ENCODE measurements around the gene C7orf57. TPM values are rescaled to one million over a fixed set of nuclear protein-coding genes. Genes with fewer than 3 reads are reported as not detected.

Gene C7orf57
- total RNA-seq, 1 donor from 2014 or later, result not detected

DNA sequence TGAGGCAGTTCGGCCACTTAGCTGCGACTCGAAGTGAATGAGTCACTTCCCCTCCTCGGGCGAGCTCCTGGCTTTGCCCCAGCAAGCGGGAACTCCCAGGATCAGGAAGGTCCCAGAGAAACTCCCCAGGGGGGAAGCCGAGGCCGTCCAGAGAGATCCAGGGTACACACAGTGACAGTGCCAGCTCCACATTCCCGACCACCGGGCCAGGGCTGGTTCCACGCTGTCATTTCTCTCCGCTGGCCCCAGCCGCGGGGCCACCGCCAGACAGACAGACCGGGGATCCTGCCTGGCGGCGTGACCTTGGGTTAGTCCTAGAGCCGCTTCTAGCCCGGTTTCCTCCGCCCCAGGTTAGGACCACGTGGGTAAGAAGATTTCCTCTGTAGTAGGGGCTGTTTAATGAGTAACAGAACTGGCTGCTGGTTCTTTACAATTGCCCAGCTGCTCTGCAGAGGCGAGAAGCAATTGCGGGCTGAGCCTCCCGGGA lies 53.3 kb downstream of the C7orf57 start:
- Histone ChIP-seq H4K20me1 (ENCODE audit: low read depth) (no peaks in the 10 kb centered on the region), H3K27ac (no peak overlapping the region), H3K9me3 (ENCODE audit: low read depth) (no peaks in the 10 kb centered on the region), H2AFZ (replicated peaks) (peak overlapping the region; percentile 74), H3K9ac (no peak overlapping the region), H3K4me3 (peak overlapping the region; percentile 73), H3K27me3 (peaks cover 6% of the 10 kb centered on the region), H3K79me2 (ENCODE audit: low read depth) (no peaks in the 10 kb centered on the region), H3K4me2 (peak overlapping the region; percentile 86), H3F3A (ENCODE audit: low read depth) (peaks cover 42% of the 10 kb centered on the region), H3K36me3 (no peaks in the 10 kb centered on the region), H3K4me1 (peaks cover 15% of the 10 kb centered on the region)
- H3K4me1 Mint-ChIP-seq, result peaks cover 25% of the 10 kb centered on the region
- H3K27me3 Mint-ChIP-seq (ENCODE audit: insufficient read depth, low read depth), result peaks cover 3% of the 10 kb centered on the region
- DNase-seq (ENCODE audit: low spot score), result peak; percentile 70
- no peak overlapping the region for H3K27ac Mint-ChIP-seq
- H3K36me3 Mint-ChIP-seq, result peaks cover 7% of the 10 kb centered on the region
- no peaks in the 10 kb centered on the region for H3K9me3 Mint-ChIP-seq
- no peak for TF ChIP-seq EZH2 (IDR thresholded peaks at IDR 0.05)
- TF ChIP-seq, protein P1, sequence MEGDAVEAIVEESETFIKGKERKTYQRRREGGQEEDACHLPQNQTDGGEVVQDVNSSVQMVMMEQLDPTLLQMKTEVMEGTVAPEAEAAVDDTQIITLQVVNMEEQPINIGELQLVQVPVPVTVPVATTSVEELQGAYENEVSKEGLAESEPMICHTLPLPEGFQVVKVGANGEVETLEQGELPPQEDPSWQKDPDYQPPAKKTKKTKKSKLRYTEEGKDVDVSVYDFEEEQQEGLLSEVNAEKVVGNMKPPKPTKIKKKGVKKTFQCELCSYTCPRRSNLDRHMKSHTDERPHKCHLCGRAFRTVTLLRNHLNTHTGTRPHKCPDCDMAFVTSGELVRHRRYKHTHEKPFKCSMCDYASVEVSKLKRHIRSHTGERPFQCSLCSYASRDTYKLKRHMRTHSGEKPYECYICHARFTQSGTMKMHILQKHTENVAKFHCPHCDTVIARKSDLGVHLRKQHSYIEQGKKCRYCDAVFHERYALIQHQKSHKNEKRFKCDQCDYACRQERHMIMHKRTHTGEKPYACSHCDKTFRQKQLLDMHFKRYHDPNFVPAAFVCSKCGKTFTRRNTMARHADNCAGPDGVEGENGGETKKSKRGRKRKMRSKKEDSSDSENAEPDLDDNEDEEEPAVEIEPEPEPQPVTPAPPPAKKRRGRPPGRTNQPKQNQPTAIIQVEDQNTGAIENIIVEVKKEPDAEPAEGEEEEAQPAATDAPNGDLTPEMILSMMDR (IDR thresholded peaks at IDR 0.05), result no peak
- TF ChIP-seq EZH2phosphoT487 (IDR thresholded peaks at IDR 0.05), result no peak
- peak overlapping the region; percentile 91 for H3K4me3 Mint-ChIP-seq

- H3K4me2 ChIP-seq, result peak within 1 kb of the TSS; percentile 86
- Mint-ChIP-seq H3K27ac (no peak within 1 kb of the TSS), H3K4me3 (peak within 1 kb of the TSS; percentile 91), H3K36me3 (peaks cover 10% of the 10 kb centered on the region), H3K27me3 (ENCODE audit: insufficient read depth, low read depth) (peaks cover 3% of the 10 kb centered on the region), H3K9me3 (no peaks in the 10 kb centered on the region), H3K4me1 (peaks cover 25% of the 10 kb centered on the region)
- H3K4me1 ChIP-seq, result peaks cover 15% of the 10 kb centered on the region
- H3K79me2 ChIP-seq (ENCODE audit: low read depth), result no peaks in the 10 kb centered on the region
- H3K27ac ChIP-seq, result no peak within 1 kb of the TSS
- peak within 1 kb of the TSS; percentile 73 for H3K4me3 ChIP-seq
- H3F3A ChIP-seq (ENCODE audit: low read depth), result peaks cover 42% of the 10 kb centered on the region
- H3K9ac ChIP-seq, result no peak within 1 kb of the TSS
- H4K20me1 ChIP-seq (ENCODE audit: low read depth), result no peaks in the 10 kb centered on the region
- H2AFZ ChIP-seq (replicated peaks), result peak within 1 kb of the TSS; percentile 92
- no peaks in the 10 kb centered on the region for H3K36me3 ChIP-seq
- TF ChIP-seq EZH2 (IDR thresholded peaks at IDR 0.05) (no peak), EZH2phosphoT487 (IDR thresholded peaks at IDR 0.05) (peak; percentile 54)
- TF ChIP-seq, protein P1 (IDR thresholded peaks at IDR 0.05), result no peak
- peak; percentile 93 for DNase-seq (ENCODE audit: low spot score)
- no peaks in the 10 kb centered on the region for H3K9me3 ChIP-seq (ENCODE audit: low read depth)
- peaks cover 6% of the 10 kb centered on the region for H3K27me3 ChIP-seq
Observed at GRCh38 chr7:48089046-48090003, 54.0 kb downstream of the C7orf57 start, which contains the start of gene UPP1. TSS of gene UPP1 (plus strand) at chr7:48089265. CDS start at chr7:48094784, 5,519 bp downstream.

GRCh38 chr7:48090095-48090805 lies 54.9 kb downstream of the C7orf57 start:
- H3K9me3 Mint-ChIP-seq, result no peaks in the 10 kb centered on the region
- DNase-seq (ENCODE audit: low spot score), result peak; percentile 83
- Histone ChIP-seq H4K20me1 (ENCODE audit: low read depth) (no peaks in the 10 kb centered on the region), H3K27ac (no peak overlapping the region), H3K4me3 (peak overlapping the region; percentile 73), H3K4me1 (peaks cover 15% of the 10 kb centered on the region), H3K36me3 (no peaks in the 10 kb centered on the region), H3K9me3 (ENCODE audit: low read depth) (no peaks in the 10 kb centered on the region), H3K9ac (no peak overlapping the region), H3K27me3 (peaks cover 6% of the 10 kb centered on the region), H3K79me2 (ENCODE audit: low read depth) (no peaks in the 10 kb centered on the region), H3F3A (ENCODE audit: low read depth) (peaks cover 42% of the 10 kb centered on the region), H2AFZ (replicated peaks) (peak overlapping the region; percentile 92), H3K4me2 (peak overlapping the region; percentile 86)
- peaks cover 12% of the 10 kb centered on the region for H3K36me3 Mint-ChIP-seq
- H3K27me3 Mint-ChIP-seq (ENCODE audit: insufficient read depth, low read depth), result no peaks in the 10 kb centered on the region
- peaks cover 16% of the 10 kb centered on the region for H3K4me1 Mint-ChIP-seq
- no peak overlapping the region for H3K27ac Mint-ChIP-seq
- TF ChIP-seq, protein P1 (IDR thresholded peaks at IDR 0.05), result no peak
- TF ChIP-seq EZH2phosphoT487 (IDR thresholded peaks at IDR 0.05) (no peak), EZH2 (IDR thresholded peaks at IDR 0.05) (no peak)
- H3K4me3 Mint-ChIP-seq, result peak overlapping the region; percentile 91
